C4-2B (cell line): ENCODE results near the gene SEC16B.

ENCODE experiments used
- CTCF ChIP-seq: fragments of 450-650 bp; conservative IDR thresholded peaks from 2 replicates; pipeline ENCODE4 v1.5.1; 2017; ENCODE audit warnings: mild to moderate bottlenecking
- ZFX ChIP-seq: fragments of 450-650 bp; IDR thresholded peaks from 2 replicates; pipeline ENCODE4 v1.6.1; 2017

- peak; percentile 35 for TF ChIP-seq CTCF
- TF ChIP-seq ZFX = no peak
Observed at GRCh38 chr1:177959811-177960515, 9.9 kb downstream of the SEC16B start.
